GM21619 (cell line): ENCODE results near the gene ZBTB25.
A peak's percentile ranks its signal among the peaks of the same experiment; 100 is the strongest.
"Not testable (repeated sequence)": the region's sequence is repeated elsewhere in the genome, so short reads cannot be mapped to it uniquely, and the experiment has no call there.

Source experiments
- ATAC-seq: cut with Tn5 transposase; IDR thresholded peaks from one replicate; pipeline ENCODE4 v1.9.1; 2021; ENCODE audit not compliant: unreplicated experiment

Gene ZBTB25

DNA sequence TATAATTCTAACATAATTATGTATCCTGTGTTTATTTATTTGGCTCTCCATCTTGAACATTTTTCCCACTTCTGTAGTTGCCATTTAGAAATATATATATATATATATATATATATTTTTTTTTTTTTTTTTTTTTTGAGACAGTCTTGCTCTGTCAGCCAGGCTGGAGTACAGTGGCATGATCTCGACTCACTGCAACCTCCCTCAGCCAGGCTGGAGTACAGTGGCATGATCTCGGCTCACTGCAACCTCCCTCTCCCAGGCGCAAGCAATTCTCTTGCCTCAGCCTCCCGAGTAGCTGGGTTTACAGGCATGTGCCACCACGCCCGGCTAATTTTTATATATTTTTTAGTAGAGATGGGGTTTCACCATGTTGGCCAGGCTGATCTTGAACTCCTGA is 14.0 kb upstream of the ZBTB25 start:
- not testable (repeated sequence) for ATAC-seq

DNA sequence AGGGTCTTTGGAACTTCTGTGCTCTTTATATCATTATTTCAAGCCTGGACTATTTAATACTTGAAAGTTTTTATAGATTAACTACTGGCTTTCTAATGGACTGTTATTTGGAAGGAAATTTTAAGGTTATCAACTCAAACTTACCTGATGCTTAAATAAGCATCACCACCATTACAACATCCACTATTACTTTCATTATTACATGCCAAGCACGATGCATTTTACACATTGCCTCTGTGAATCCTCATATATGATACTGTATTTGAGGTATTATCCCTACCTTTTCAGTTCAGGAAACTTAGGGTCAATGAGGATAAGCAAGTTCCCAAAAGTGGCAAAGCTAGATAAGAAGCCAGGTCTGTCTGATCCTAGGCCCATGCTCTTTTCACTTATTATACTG is 13.3 kb upstream of the ZBTB25 start:
- no peak for ATAC-seq

DNA sequence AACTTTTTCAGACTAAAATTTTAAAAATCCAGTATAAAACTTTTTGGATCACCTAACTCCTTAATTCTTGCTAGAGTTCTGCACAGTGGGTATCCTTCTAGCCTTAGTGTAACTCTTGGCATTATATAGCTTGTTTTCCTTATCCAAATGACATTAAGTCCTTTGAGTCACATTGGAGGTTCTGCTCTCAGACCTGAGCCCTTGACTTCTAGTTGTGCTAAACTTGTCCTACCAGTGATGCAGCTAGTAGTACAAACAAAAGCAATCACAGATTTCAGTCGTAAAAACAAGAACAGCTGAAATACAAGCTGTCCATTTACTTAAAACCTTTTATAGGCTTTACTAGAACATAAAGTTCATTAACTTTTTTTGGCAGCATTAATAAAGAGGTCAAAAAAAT is 11.4 kb upstream of the ZBTB25 start:
- ATAC-seq, result no peak

DNA sequence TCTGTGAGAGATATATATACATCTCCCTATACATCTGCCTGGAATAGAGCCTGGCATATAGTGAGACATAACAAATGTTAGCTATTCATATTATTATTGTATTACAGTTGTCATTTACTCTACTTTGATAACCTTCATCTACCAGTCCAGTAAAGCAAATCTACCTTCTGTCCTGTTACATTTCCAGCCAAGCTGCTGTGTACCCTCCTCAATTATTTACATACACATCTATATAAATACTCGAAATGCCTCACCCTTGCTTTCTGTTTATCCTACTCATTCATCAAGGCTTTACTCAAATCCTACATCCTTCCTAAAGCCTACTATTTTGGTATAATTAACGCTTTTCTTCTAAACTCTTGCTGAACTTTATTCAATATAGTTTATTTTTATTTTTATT is 9.6 kb upstream of the ZBTB25 start:
- no peak for ATAC-seq

DNA sequence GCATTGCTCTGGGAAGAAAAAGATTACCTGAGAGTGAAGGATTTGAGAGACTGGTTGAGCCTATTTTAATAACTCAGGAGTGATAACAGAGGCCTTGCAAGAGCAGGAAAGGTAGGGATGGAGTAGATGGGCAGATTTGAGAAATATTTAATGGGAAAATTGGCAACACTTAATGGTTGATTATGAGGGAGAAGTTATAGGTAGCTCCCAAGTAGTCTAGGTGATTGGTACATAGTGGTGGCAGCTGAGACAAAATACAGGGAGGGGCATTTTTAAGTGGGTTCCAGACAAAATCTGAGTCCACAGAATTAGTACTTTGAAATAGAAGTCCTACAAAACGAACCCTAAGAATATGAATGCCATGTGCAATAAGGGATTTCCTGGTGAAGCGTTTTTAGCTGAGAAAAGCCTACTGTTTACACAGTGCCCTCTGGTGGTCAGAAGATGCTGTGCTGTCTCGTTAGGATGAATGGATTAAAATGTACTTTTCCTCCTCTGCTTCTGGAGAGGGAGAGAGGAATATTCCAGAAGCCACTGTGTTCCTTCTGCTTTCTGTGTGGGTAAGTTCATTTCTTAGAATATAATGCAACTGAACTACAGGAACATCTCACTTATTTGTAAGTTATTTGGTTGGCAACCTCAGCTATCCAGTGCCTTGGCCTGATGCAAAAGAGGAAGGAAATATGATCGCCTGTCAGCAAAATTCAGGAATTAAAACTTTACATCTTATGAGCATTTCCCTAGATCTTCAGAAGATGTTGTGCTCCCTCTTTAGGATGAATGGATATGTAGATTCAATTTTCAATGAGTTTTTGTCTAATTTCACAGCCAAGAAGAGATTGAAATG is 7.4 kb upstream of the ZBTB25 start:
- ATAC-seq, result no peak

DNA sequence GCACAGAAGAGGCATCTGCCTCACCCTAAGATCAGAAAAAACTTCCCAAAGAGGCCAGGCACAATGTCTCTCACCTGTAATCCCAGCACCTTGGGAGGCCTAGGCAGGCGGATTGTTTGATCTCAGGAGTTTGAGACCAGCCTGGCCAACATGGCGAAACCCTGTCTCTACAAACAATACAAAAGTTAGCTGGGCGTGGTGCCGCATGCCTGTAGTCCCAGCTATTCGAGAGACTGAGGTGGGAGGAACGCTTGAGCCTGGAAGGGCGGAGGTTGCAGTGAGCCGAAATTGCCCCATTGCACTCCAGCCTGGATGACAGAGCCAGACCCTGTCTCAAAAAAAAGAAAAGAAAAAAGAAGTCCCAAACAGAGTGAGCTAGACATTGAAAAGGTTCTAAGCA is 5.4 kb upstream of the ZBTB25 start:
- ATAC-seq, result no peak

DNA sequence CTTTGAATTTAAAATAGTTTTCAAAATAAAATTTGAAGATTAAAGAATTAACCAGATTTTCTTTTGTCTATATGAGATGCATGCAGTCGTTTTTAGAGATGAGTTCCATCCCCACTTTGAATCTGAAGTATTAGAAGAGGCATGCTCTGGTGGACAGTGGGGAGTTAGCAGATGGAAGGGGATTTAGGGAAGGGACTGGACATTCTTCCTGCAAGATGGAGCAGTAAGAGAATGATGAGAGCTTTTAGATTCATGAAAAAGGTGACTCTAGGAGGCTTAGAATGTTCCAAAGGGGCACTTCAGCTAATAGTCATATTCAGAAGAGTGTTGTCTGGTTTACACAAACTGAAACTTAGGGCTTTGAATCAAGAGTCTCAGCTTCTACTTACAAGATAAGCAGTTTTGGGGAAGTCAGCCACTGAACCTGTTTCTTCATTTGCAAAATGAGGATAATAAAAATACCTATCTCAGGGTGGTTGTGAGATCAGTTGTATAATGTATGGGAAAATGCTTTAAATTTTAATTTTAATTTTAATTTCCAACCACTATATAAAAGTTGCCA is 4.7 kb upstream of the ZBTB25 start:
- no peak for ATAC-seq

DNA sequence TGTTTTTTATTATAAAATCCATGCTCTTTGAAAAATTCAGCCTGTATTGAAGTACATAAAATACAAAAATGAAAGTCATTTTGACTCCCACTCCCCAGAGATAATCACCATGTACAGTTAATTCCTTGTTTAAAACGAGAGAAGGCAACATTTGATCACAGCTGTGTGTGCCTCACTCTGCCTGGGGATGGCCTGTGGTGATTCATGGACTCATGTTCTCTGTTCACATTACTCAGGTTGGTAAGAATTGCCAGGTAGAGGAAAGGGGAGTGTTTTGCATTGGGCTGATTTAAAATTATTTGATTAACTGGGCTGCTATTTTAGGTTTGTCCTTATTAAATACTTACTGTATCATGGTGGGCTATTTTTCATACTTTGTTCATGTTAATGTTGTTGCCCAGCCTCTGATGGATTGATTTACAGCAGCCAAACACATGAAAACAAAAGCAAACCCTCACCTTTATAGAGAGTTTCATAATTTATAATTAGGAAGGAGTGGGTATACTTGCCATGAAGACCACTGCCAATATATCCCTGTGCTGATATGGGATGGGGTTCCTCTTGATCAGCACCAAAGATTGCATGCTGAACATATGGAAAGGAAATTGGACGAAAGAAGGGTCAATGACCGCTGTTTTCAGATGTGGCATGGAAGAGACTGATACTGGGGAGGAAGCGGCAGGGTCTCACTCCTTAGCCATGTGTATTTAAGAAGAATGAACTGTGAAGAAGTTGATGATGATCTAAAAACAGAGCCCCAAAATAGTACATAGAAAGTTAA is 3.9 kb upstream of the ZBTB25 start:
- ATAC-seq, result no peak

DNA sequence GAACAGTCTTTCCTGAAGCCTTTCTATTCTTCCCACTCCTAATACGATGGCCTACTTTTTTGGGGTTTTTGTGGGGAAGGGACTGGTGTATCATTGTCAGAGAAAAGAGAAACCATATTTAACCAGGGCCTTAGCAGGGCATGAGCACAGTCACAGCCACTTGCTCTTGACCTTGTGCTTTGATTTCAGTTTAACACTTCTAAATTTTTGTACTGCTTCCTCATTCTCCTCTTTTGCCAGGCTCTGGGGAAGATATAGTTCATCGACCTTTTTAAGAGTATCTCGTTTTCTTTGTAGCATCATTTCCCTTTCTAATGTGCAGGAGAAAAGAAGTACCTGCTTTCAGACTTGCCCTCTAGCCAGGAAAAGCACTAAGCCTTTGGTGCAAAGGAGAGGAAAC is 3.1 kb upstream of the ZBTB25 start:
- no peak for ATAC-seq

DNA sequence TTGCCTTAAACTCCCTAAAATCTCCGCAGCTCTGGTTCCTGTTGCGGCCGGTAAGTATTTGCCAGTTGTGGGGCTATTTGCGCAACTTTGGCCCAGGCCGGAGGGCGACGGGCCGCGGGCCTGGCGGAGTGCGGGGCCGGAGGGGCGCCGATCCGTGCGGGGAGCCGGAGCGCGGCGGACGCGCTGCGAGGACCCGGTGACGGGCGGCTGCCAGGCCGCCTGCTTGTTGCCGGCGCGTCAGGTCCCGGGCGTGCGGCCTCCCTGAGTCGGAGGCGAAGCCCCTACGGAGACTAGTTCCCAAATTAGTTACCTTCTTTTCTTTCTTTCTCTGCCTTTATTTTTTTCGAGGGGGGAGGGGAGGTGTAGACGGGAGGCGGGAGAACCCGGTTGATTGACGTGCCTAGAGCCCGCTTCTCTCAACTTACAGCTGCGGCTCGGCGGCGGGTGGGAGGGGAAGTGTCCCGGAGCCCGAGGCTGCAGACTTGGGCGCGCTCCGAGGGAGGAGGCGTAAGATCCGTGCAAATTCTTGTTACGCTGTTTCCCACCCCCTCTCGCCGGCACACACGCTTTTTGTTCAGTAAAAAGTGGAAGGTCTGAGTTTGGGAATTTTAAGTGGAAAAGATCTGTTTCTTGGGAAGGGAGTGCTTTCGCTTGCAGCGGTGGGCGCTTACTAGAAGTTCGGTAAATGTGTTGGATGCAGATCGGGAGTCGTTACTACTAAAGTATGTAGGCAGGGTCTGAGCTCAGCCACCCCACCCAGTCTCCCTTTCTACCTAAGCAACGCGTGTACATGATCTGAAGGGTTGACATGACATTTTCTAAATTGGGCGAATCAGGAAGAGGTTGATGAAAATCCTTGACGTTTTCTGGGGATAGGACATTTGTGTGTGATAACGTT is 1.5 kb upstream of the ZBTB25 start:
- ATAC-seq, result no peak

DNA sequence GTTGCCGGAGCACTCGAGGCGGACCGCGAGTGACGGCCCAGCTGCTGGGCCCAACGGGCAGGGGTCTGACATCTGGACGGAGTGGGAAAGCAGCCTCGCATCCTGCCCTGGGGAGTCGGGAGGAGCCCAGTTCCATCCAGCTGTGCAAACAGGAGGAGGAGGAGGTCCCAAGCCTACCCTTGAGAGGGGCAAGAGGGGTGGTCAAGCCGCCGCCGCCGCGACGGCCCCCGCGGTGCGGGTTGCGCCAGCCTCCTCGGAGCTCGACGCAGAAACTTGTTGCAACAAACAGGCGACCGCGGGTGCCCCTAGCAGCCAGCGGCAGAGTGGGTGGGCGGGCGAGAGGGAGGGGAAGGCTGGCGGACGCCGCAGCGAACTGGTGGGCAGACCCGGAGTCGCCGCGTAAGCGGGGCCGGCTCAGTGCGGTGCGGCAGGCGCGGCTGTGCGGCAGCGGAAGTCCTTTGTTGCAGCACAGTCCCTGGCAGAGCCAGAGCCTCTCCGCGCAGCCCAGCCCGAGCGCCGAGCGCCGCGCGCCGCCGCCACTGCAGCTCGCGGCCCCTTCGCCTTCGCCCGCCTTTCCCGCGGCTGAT is 765 bp upstream of the ZBTB25 start, which contains the start of gene ZBTB1:
ZBTB1 (plus strand) TSS at position 461 of the 587 bp plus-strand sequence. CDS start 16,735 bp downstream, outside the sequence.
- ATAC-seq, result peak; percentile 25

DNA sequence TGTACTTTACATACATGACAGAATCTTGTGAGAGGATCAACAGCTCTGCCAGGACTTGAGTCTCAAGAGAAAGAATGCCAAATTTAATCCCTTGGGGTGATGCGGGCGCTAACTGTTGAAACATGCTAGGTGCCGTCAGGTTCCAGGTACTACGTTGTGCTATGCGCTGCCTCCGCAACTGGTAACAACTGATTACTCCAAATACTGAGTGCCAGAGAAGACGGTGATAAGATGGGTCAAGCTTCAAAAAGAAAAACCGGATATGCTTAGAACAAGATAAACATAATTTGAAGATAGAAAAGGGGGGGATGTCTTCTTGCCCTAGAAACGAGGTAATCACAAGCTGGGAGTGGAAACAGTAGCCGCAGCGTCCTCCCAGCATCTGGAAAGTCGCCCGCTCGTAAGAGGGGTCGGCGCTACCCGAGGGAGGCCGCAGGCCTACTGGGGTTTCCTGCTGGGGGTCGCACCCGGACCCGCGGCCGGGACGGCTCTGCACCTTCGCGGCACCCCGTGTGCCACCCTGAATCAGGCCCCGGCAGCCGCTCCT is 678 bp downstream of the ZBTB25 start:
- peak; percentile 1 for ATAC-seq

DNA sequence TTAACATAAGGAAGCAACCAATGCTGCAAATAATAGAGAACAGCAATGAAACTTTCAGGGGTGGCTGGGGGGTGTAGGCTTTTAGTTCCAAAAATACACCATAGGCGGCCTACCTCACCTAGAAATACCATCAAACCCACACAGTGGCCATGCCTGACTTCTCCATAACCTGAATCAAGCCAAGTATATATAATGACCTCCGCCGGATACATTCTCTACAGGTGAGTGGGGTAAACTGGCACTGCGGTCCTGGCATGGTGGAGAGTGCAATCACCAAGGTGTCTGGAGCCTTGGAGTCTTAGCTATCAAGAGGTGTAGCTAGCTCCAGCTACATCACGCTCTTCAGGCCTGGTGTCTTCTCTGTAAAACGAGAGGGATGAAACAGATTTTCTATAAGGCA is 1.2 kb downstream of the ZBTB25 start:
- ATAC-seq, result no peak

DNA sequence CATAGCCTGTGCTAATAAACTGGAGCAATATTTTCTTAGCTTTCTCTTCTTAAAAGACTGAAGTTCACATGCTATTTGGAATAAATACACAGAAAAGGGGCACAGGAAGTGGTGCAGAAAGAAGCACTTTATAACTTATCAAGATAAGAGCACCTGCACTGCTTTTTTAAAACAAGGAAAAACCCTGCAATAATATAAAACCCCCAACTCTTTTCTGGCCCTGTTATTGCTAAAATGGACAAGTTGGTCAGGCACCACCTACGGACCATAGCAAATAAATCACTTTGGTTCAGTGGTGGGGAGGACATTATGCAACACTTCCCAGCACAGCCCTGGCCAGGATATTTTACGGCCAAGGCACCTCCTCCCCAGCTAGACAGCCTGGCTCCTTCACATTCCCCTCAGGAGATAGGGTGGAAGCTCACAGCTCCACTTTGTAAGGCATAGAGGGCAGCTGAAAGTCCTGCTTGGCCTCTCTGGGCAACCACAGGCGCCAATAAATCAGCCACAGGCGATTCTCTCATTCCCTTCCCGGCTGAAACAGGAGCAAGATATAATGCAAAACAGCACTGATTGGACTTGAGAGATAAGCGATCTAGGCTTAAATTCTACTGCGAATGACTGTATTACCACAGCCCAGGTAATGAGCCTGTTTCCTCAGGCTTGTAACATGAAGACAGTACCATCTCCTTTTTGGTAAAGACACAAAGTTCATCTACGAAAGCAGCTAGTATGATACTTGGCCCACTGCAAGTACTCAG is 2.0 kb downstream of the ZBTB25 start:
- no peak for ATAC-seq

DNA sequence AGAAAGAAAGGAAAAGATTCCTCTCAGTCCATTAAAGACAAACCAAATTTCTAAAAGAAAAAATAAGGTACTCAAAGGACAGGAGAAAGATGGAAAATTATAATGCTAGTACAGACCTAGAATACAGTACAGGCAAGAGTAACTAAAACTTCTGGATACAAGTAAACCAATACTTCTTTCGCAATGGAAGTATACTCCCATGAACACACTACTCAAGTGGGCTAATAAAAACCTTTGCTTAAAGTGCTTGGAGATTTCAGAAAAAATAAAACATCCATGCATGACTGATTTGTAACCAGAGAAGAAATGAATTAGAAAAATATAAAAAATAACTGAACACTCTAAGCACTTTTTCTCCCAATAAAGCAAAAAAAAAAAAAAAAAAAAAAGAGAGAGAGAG is 3.5 kb downstream of the ZBTB25 start:
- no peak for ATAC-seq

DNA sequence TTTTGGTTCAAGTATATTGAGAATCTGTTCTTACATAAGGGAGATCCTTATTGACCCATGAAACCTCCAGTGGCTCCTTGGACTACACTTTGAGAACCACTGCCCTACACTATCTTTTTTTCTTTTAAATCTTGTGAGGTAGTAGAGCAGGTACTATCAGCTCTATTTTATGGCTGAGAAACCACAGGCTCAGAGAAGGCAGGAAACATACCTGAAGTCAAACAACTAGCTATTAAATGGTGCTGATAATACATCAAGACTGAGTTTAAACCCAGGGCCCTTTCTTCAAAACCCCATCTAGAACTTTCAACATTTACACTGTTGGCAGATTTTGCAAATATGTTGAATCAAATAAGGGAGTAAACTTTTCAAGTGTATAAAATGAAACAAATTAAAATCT is 6.9 kb downstream of the ZBTB25 start:
- no peak for ATAC-seq

DNA sequence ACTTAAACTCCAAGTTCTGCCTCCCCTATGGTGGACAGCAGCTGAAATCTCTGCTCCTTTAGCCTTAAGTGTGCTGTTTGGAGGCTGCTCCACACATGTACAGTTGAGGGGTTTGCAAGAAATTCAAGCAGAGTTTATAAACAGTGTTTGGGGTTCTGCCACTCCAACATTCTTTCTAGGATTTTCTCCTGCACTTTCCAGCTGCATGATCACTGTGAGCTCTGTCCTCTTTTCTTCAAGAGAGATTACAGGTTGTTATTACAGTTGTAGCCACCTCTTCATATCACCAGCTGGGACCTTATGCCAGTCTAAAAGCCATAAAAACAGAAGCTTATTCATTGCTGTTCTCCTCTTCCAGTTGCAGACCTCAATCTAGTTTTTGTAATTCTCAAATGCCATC is 8.4 kb downstream of the ZBTB25 start:
- ATAC-seq, result no peak

DNA sequence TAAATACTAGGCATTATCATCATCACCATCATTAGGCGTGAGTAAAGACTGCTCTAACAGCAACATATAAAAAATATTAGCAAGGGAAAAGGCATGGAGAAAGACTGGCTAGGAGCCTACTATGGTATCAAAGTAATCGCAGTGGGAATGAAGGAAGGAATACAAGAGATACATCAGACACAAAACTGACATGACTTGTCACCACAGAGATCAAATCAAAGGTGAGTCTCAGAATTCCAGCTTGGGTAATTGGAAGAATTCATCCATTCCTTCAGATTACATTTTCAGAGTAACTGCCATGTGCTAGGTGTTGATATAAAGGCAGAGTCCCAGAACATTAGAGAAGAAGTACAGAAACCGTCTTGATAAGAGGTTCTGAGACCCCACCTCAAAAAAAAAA is 10.2 kb downstream of the ZBTB25 start:
- no peak for ATAC-seq

DNA sequence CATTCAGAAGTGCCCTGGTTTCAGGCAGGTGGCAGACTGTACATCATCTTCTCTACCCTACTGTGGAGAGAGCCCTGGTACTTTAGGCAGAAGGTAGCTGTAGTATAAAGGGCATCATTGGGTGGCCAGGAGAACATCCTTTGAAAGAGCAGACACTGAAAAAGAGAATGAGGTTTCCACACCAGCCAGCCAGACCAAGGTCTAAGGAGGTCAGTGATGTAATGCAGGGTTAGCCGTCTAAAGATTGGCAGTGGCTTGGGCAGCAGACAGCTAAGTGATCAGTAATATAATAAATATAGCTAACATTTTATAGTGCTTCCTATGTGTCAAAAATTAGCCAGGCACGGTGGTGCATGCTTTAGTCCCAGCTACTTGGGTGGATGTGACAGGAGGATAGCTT is 12.0 kb downstream of the ZBTB25 start:
- ATAC-seq, result no peak
